ENCODE results near the gene ABCC5. TPM values are rescaled to one million over a fixed set of nuclear protein-coding genes. Genes with fewer than 3 reads are reported as not detected.

Gene ABCC5
- total RNA-seq, 1 experiment from 2014 or later, result 37.6 TPM

- Histone ChIP-seq H2BK15ac (ENCODE audit: low read depth, low read length) (no peak overlapping the region), H3T11ph (ENCODE audit: low read length) (no peak overlapping the region), H3K4me2 (ENCODE audit: insufficient read depth, insufficient read length, low read length) (no peak overlapping the region), H3K56ac (ENCODE audit: insufficient read length, low read depth, low read length) (no peak overlapping the region), H3K23me2 (ENCODE audit: insufficient read length, low read depth, low read length, poor library complexity, severe bottlenecking) (peaks cover 3% of the 10 kb centered on the region), H3K23ac (ENCODE audit: insufficient read length, low read depth, low read length) (no peak overlapping the region), H2BK5ac (ENCODE audit: insufficient read length, low read length) (no peak overlapping the region), H2BK20ac (ENCODE audit: low read depth, low read length, poor library complexity, severe bottlenecking) (no peak overlapping the region), H3K9me3 (ENCODE audit: control insufficient read depth, low read depth, low read length) (no peaks in the 10 kb centered on the region), H3K79me1 (ENCODE audit: insufficient read depth, low read depth, low read length, poor library complexity, severe bottlenecking) (no peaks in the 10 kb centered on the region), H4K91ac (ENCODE audit: insufficient read length, low read depth, low read length) (no peak overlapping the region), H2BK12ac (ENCODE audit: insufficient read length, low read depth, low read length) (no peak overlapping the region), H3K27ac (ENCODE audit: insufficient read length, low read depth, low read length) (no peak overlapping the region), H4K20me1 (ENCODE audit: control insufficient read depth, insufficient read depth, insufficient read length) (no peaks in the 10 kb centered on the region), H4K8ac (replicated peaks; ENCODE audit: insufficient read length, low read depth, low read length) (no peak overlapping the region), H3K9ac (ENCODE audit: extremely low read depth, insufficient read length, low read length) (no peak overlapping the region), H2AFZ (ENCODE audit: low read length) (no peak overlapping the region), H3K4me1 (ENCODE audit: insufficient read depth, low read length) (no peaks in the 10 kb centered on the region), H4K5ac (ENCODE audit: insufficient read length, low read depth, low read length) (no peak overlapping the region), H2AK5ac (ENCODE audit: insufficient read length, low read length) (no peak overlapping the region), H3K18ac (ENCODE audit: insufficient read length, low read depth, low read length) (no peak overlapping the region), H3K14ac (ENCODE audit: insufficient read depth, low read length) (no peak overlapping the region), H3K27me3 (ENCODE audit: insufficient read depth, low read length) (no peaks in the 10 kb centered on the region), H2BK120ac (ENCODE audit: low read depth, low read length, poor library complexity, severe bottlenecking) (no peak overlapping the region), H3K4ac (ENCODE audit: low read depth, low read length) (no peak overlapping the region), H3K79me2 (ENCODE audit: insufficient read depth, low read length) (no peaks in the 10 kb centered on the region)
- Mint-ChIP-seq H3K36me3 (ENCODE audit: insufficient read depth in 1 of 3, low read depth in 3 of 3) (peaks cover 3 to 21% (median 6%) of the 10 kb centered on the region in 3 experiments; a peak in 6 of 7 replicates), H3K27me3 (ENCODE audit: low read depth) (no peaks in the 10 kb centered on the region), H3K4me1 (peaks cover 10% of the 10 kb centered on the region in 2 experiments), H3K9me3 (no peaks in the 10 kb centered on the region), H3K27ac (peak overlapping the region in 1 of 3 experiments; percentile 46; a peak in 1 of 7 replicates), H3K4me3 (no peak overlapping the region)
- no peak for DNase-seq
- TF ChIP-seq CTCF (conservative IDR thresholded peaks at IDR 0.05), result no peak
- no CpG with 5 or more reads among the region's 2 CpGs for WGBS (ENCODE audit: extremely low coverage, insufficient read length, low lambda C conversion rate)
Observed at GRCh38 chr3:184004476-184004875, 13.2 kb downstream of the ABCC5 start.
